ENCODE measurements around the gene MAPK8.

GRCh38 chr10:48412933-48413332 lies 106.5 kb downstream of the MAPK8 start:
- no peak for TF ChIP-seq GATA3 (IDR thresholded peaks at IDR 0.05; ENCODE audit: low read depth, low read length)
- no peak for TF ChIP-seq GATA2 (IDR thresholded peaks at IDR 0.05; ENCODE audit: low read depth, low read length)

All from SH-SY5Y (cell line).